Muscle layer of duodenum (tissue), 2 donors: ENCODE measurements around the gene HES1.

ENCODE experiments used
- H3K27ac ChIP-seq: one replicate; pipeline ENCODE4 v1.7.0; 2013; ENCODE audit warnings: mild to moderate bottlenecking, low read length
- H3K27me3 ChIP-seq: one replicate; pipeline ENCODE4 v1.7.0; 2013; ENCODE audit warnings: low read depth, mild to moderate bottlenecking, control low read depth, low read length
- H3K36me3 ChIP-seq, 2 donors: one replicate each; pipeline ENCODE4 v1.7.0; 2013; ENCODE audit warnings: low read length in 2 of 2, control low read depth in 1 of 2, mild to moderate bottlenecking in 1 of 2; ENCODE audit not compliant: insufficient read depth in 2 of 2, control insufficient read depth in 1 of 2
- H3K4me1 ChIP-seq, 2 donors: one replicate each; pipeline ENCODE4 v1.7.0; 2013; ENCODE audit warnings: low read length in 2 of 2, mild to moderate bottlenecking in 2 of 2, control low read depth in 1 of 2, moderate library complexity in 1 of 2; ENCODE audit not compliant: insufficient read depth in 2 of 2, control insufficient read depth in 1 of 2
- H3K4me3 ChIP-seq, 2 donors: one replicate each; pipeline ENCODE4 v1.7.0; 2013; ENCODE audit warnings: low read length in 2 of 2, low read depth in 1 of 2, mild to moderate bottlenecking in 1 of 2
- H3K9me3 ChIP-seq, 2 donors: one replicate each; pipeline ENCODE4 v1.7.0; 2013; ENCODE audit warnings: low read length in 2 of 2, control low read depth in 1 of 2, mild to moderate bottlenecking in 1 of 2; ENCODE audit not compliant: control insufficient read depth in 1 of 2
- donor health status: healthy.

The HES1 gene

DNA sequence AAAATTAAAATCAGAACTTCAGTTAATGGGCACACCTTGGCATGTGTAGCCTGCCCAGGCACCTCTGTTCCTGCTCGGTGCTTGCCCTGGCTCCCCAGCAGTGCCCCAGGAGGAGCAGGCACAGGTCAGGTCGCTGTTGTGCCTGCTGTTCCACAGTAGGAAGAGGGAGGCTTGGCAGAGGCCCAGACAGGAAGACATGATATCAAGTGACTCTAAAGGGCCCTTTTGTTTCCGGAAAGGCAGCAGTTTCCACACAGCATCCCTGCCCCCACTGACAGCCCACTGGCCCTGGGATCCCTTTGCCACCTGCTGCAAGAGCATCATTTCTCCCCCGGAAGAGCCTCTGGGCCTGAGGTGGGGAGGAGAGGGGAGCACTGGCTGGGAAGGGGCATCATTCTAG is 40.5 kb upstream of the HES1 start:
- Histone ChIP-seq H3K4me3 (no peak overlapping the region), H3K9me3 (no peaks in the 10 kb centered on the region), H3K36me3 (no peaks in the 10 kb centered on the region), H3K4me1 (no peaks in the 10 kb centered on the region), H3K27me3 (no peaks in the 10 kb centered on the region), H3K27ac (no peak overlapping the region)

DNA sequence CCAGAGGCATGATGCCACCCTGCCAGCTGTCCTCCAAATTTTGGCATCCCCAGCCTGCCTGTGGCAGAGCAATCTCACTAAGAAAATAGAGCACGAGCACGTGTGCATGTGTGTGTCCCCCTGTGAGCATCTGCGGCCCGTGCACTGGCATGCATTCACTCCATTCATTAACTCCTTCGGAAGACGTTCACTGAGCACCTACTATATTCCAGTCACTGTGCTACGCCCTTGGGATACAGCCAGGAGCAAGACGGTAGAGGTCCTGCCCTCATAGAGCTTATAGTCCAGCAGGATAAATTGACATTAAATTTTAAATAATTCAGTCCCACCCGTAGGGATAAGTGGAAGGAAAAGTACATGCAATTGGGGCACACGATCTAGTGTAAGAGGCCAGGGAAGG is 40.0 kb upstream of the HES1 start:
- H3K36me3 ChIP-seq: no peaks in the 10 kb centered on the region
- no peaks in the 10 kb centered on the region for H3K4me1 ChIP-seq
- no peaks in the 10 kb centered on the region for H3K27me3 ChIP-seq
- no peaks in the 10 kb centered on the region for H3K9me3 ChIP-seq
- H3K4me3 ChIP-seq: no peak overlapping the region
- no peak overlapping the region for H3K27ac ChIP-seq

DNA sequence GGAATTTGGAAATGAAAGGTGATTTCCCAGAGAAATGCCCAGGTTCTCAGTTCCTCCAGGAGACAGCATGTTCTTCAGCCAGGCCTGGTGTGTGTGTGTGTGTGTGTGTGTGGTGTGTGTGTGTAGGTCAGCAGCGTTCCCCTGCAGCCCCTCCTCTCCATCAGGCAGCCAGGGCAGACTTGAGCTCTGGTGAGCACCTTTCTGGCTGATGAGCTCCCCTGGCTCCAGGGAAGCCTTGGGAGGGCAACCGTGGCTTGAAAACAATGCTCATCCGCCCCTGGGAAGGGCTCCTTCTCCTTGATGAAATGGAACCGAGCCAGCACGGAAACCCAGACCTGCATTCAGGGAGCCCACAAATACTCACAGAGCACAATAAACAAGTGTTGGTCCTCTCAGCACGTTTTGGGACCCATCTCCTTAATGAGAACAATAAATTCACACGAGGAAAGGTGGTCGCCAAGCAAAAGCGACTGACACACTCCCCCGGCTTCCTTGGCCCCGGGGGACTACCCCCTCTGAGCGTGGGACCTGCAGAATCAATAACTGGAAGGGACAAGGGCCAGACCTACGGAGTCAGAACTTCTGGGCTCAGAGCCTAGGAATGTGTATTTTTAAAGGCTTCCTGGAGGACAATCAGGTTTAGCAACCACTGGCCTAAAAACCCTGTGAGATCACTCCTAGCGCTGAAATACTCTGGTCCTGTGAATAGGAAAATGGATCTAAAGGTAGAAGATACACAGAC is 38.6 kb upstream of the HES1 start:
- Histone ChIP-seq H3K4me3 (no peak overlapping the region), H3K9me3 (no peaks in the 10 kb centered on the region), H3K27me3 (no peaks in the 10 kb centered on the region), H3K36me3 (no peaks in the 10 kb centered on the region), H3K4me1 (no peaks in the 10 kb centered on the region), H3K27ac (no peak overlapping the region)

DNA sequence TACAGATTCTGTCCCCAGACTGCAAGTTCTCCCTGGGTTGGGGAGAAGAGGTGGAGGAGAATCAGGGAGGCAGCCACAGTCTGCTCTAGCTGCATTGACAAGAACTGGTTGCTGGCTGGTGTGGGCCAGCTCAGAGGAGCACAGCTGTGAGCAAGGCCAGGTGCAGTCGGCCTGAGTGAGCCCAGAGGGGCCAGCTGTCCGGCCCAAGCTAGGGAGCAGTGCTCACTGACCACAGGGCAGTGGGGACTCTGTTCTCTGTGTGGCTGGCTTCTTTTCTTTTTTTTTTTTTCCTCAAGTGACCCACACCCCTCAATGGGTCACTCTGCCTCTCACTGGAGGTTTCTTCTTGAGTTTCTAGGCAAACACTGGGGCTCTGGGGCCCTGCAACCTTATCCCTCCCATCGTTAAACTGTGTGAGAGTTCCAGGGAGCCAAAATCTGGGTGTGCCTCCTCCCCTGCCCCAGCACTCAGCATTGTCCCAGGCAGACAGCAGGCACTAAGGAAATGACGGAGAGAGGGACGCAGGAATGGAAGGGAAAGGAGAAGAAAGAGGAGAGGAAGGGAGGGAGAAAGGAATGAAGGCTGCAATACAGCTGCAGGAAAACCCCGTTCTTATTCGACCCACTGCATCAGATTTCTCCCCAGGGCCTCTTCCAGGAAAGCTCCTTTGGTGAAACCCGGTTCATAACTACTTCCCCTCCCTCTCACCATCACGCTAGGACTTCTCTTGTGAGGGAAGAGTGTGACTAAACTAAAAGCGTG is 37.7 kb upstream of the HES1 start:
- Histone ChIP-seq H3K27me3 (no peaks in the 10 kb centered on the region), H3K9me3 (no peaks in the 10 kb centered on the region), H3K27ac (no peak overlapping the region), H3K36me3 (no peaks in the 10 kb centered on the region), H3K4me3 (no peak overlapping the region), H3K4me1 (no peaks in the 10 kb centered on the region)

DNA sequence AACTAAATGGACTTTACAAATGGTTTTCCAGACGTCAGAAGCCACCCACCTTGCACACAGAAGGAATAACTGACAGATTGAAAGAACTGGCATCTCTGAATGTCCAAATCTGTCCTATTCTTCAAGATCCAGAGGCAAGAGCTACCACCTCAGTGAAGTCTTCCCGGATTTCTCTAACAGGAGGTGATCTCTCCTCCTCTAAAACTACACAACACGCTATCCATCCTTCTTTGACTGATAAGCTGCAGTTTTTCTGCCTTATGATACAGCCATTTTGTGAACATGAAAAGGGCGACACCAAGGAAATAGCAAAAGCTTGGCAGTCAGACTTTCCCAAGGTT is 37.1 kb upstream of the HES1 start:
- Histone ChIP-seq H3K4me1 (no peaks in the 10 kb centered on the region), H3K4me3 (no peak overlapping the region), H3K27ac (no peak overlapping the region), H3K27me3 (no peaks in the 10 kb centered on the region), H3K9me3 (no peaks in the 10 kb centered on the region), H3K36me3 (no peaks in the 10 kb centered on the region)

DNA sequence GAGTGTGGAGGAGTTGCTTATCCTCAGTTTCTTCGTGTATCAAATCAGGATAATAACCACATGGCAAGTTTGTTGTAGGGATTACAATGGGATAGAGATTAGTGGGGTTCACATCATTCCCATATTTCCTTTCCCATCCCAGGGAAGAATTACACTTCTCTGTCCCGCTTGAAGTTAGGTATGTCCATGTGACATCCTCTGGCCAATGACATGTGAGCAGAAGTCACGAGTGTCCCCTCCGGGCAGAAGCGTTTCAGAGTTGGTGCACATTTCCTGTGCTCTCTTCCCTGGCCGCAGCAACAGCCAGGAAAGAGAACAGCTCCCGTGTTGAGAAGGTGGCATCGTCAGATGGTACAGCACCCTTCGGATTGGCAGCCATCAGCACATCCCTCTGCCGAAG is 36.7 kb upstream of the HES1 start:
- H3K4me1 ChIP-seq: no peaks in the 10 kb centered on the region
- H3K27me3 ChIP-seq: no peaks in the 10 kb centered on the region
- H3K9me3 ChIP-seq: no peaks in the 10 kb centered on the region
- no peaks in the 10 kb centered on the region for H3K36me3 ChIP-seq
- H3K27ac ChIP-seq: no peak overlapping the region
- H3K4me3 ChIP-seq: no peak overlapping the region

DNA sequence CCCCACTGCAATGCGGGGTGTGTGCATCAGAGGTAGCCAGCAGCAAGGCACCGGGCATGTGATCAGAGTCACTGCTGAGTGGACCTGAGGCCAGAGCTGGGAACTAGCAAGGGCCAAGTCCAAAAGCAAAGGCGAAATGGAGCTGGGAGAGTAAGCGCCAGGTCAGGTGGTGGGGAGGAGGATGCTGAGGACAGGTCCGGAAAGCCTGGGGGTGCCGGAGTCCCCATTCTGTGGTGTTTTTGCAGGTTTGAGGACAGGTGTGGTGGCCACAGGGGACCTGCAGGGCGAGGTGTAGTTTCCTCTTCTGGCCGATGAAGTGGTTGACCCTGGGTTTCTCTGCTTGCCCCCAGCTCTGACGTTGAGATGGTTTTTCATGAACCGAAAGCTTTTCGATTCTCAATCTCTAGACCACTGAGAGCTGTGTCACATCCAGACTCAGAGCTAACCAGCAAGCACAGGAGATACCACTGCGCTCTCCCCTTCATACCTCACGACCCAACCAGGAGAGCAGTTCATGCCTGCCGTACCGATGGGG is 35.0 kb upstream of the HES1 start:
- no peaks in the 10 kb centered on the region for H3K27me3 ChIP-seq
- H3K36me3 ChIP-seq: no peaks in the 10 kb centered on the region
- H3K9me3 ChIP-seq: no peaks in the 10 kb centered on the region
- H3K4me3 ChIP-seq: no peak overlapping the region
- no peak overlapping the region for H3K27ac ChIP-seq
- H3K4me1 ChIP-seq: no peaks in the 10 kb centered on the region

DNA sequence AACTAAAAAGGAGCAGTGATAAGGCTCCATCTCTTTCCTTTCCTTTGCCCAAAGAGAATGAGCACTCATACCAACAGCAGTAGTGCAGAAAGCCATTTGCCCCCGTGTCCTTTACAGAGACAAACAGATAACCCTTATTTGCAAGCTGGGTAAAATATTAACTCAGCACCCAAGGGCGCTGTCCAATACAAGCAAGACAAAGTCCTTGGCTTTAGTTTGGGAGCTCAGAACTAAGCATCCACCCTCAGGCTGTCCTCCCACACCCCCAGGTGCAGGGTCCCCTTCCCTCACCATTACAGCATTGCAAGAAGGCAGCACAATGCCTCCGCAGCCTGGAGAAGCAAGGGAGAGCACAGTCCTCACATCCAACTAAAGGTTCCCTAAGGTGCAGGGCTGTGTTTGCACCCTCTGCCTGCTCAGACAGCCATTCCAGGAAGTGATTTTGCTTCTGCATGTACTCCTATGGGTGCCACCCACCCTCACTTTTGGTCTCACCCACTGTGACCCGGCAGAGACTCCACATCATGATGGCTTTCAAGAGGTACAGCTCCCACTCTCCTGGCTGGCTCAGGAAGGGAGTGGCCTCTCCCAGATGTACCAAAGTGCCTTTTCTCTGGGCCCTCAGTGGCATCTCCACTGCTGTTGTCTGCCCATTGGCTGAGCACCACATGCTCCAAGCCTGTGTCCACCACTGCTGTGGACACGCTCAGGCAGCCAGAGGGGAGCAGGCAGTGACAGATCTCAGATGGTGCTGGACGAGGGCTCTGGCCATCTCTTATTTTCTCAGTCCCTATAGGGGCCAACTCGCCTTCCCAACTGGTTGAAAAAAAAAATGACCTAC is 34.1 kb upstream of the HES1 start:
- Histone ChIP-seq H3K27me3 (no peaks in the 10 kb centered on the region), H3K36me3 (no peaks in the 10 kb centered on the region), H3K4me1 (no peaks in the 10 kb centered on the region), H3K27ac (no peak overlapping the region), H3K9me3 (no peaks in the 10 kb centered on the region), H3K4me3 (no peak overlapping the region)

DNA sequence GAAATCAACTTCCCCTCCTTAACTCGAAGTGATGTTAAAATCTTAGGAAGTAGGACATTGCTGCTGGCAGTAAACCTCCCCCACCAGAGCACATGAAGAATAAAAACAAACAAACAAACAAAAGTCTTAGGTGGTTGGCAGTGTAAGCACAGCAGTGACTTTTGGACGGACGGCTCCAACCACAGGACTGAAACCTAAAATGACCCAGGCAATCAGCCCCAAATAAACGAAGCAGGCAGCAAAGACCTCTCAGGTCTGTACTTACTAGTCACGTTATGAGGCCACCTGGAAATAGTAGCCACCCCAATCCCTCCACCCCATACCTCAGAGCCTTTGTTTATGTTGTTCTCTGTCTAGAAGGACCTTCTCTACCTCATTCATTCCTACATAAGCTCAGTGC is 33.5 kb upstream of the HES1 start:
- Histone ChIP-seq H3K36me3 (no peaks in the 10 kb centered on the region), H3K27me3 (no peaks in the 10 kb centered on the region), H3K4me3 (no peak overlapping the region), H3K9me3 (no peaks in the 10 kb centered on the region), H3K27ac (no peak overlapping the region), H3K4me1 (no peaks in the 10 kb centered on the region)

DNA sequence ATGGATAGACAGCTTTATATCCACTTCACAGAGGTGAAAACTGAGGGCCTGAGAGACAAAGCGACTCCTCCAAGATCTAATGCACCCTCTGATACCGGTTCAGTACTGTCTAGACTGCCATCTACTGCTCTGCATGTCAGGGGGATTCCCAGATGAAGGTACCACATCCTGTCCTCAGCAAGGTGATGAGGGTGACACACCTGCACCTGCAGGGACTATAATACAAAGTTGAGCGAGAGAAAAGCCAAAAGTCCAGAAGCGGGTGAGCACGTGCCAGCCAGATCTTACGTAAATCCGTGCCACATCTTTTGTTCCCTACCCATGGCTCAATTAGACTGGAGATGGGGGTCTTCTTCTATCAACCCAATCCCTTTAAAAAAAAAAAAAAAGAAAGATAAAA is 32.4 kb upstream of the HES1 start:
- Histone ChIP-seq H3K27me3 (no peaks in the 10 kb centered on the region), H3K4me1 (no peaks in the 10 kb centered on the region), H3K36me3 (no peaks in the 10 kb centered on the region), H3K27ac (no peak overlapping the region), H3K4me3 (no peak overlapping the region), H3K9me3 (no peaks in the 10 kb centered on the region)

DNA sequence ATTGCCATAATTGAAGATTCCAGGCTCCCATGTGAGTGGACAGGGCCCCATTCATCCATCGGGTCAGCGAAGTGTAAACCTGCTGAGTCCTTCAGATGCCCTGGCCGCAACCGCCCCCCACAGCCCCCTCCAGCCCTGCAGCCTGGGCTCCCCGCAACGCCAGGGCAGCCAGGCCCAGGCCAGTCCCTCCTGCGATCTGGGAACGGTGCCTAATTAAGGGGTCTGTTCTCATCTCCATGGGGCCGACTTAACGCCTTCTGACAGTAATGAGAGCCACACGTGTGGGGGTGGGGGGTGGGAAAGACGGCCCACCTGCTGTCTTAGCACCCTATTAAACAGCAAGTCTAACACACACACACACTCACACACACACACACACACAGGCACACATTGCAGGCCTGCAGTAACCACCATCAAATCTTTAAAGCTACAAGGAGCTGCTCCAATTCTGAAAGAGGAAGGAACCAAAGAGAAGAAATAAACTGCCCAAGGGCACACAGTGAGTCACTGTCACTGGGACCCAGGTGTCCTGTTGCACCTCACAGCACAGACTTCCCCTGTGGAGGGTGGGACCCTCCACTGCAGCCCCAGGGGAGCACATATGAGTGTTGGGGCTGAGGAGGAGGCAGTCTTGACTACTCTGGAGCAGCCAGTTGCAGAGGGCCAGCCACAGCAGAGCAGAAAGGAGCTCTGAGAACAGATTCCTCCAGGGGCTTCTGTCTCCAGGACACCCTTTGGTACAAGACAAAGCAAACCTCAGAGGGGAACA is 31.8 kb upstream of the HES1 start:
- Histone ChIP-seq H3K9me3 (no peaks in the 10 kb centered on the region), H3K27ac (no peak overlapping the region), H3K36me3 (no peaks in the 10 kb centered on the region), H3K27me3 (no peaks in the 10 kb centered on the region), H3K4me3 (no peak overlapping the region), H3K4me1 (no peaks in the 10 kb centered on the region)
